ENCODE data around the gene MCF2L. TPM values are rescaled to one million over a fixed set of nuclear protein-coding genes. Genes with fewer than 3 reads are reported as not detected.
A peak's percentile ranks its signal among the peaks of the same experiment; 100 is the strongest.

The MCF2L gene
- total and polyA plus RNA-seq, 9 of the 15 experiments (the other 6 are each of a cell fraction or from before 2014, with no cell fraction given): 0.05 to 0.25 (median 0.18) TPM; not detected in 5

DNA sequence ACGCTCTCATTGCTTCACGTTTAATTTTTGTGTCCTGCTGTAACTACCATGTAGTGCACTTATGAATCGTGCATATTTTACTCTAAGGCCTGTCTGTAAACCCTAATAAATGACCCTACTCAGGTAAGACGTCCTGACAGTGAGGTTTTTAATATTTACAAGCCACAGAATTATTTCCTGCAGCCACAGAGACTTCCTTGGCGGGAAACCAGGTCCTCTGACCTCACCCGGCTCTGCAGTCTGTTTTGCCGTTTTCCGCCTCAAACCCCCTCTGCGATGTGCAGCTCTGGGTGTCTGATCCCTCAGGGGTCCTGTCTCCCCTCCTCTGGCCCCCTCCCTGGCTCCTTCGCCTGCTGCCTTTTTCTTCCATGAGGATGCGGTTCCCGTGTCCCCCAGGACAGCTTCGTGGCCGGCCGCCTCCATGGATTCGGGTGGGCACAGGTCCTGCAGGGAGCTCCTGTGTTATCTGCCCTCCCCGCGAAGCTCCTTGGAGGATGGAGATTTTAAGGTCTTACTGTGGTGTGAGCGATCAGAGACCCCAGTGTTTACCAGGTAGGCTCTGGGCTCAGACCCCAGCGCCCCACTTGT is 66.3 kb downstream of the MCF2L start:
- H2AFZ ChIP-seq (ENCODE audit: low read depth, low read length): no peak overlapping the region
- ATAC-seq: peak; percentile 38
- TF ChIP-seq CEBPG (CRISPR knock-in tag; IDR thresholded peaks at IDR 0.05): no peak
- TF ChIP-seq CEBPG (tag; conservative IDR thresholded peaks at IDR 0.05 in 1 of 2, IDR thresholded peaks at IDR 0.05 in 1 of 2): 0 out of 4 replicates have a peak, but pooled peaks of 1 of the 2 experiments have one; percentile 30
- peak; percentile 47 for TF ChIP-seq E2F8 (IDR thresholded peaks at IDR 0.05; ENCODE audit: low read depth, partially characterized antibody)
- TF ChIP-seq TFE3 (CRISPR knock-in tag; IDR thresholded peaks at IDR 0.05): no peak
- H3K79me2 ChIP-seq (ENCODE audit: control insufficient read depth, insufficient read depth, low read length): no peaks in the 10 kb centered on the region
- CTCF ChIA-PET (ENCODE audit: low intra/inter-chr PET ratio): interaction anchor here (0.8 to 1.5 kb wide), 2 partner anchors 93 to 338 kb away, joined by 5 read pairs; no protein-coding TSS in a partner anchor
- intact Hi-C loops (cut with micrococcal nuclease) (no loop called here), in situ Hi-C loops (cut with MboI) (no loop called here)
- 2% methylated on average over 19 of the region's 20 CpGs for WGBS (ENCODE audit: insufficient coverage, low coverage, missing lambda C conversion rate)
- H3K9me1 ChIP-seq (ENCODE audit: control insufficient read depth, insufficient read depth, low read length): no peaks in the 10 kb centered on the region
- peaks cover 0 to 6% of the 10 kb centered on the region in 2 experiments; a peak in 1 of 5 replicates for H3K4me1 ChIP-seq (replicated peaks in 1 of 2; ENCODE audit: control insufficient read depth in 2 of 2, insufficient read depth in 2 of 2, low read length in 2 of 2)
- no peak overlapping the region for H3K27ac ChIP-seq (ENCODE audit: extremely low read depth, low read depth, low read length)
- no TSS peak for BruUV-seq (replicated peaks)
- 0 out of 4 replicates have a peak overlapping the region, but pooled peaks of 1 of the 2 experiments have one; percentile 20 for H3K9ac ChIP-seq (ENCODE audit: insufficient read depth in 1 of 2, low read depth in 2 of 2, low read length in 2 of 2)
- H3K36me3 ChIP-seq (ENCODE audit: control insufficient read depth, insufficient read depth, low read length): no peaks in the 10 kb centered on the region
- no peak for FAIRE-seq
- DNase-seq (ENCODE audit: extremely low read depth in 1 of 4, low spot score in 3 of 4): no peak
- H3K9me3 ChIP-seq (replicated peaks; ENCODE audit: control insufficient read depth, insufficient read depth, low read depth, low read length): no peaks in the 10 kb centered on the region
- peaks cover 5 to 48% of the 10 kb centered on the region in 2 experiments; a peak in 4 of 5 replicates for H3K27me3 ChIP-seq (ENCODE audit: control insufficient read depth in 2 of 2, insufficient read depth in 2 of 2, low read length in 2 of 2)
- no peak overlapping the region for H3K4me3 ChIP-seq
- H4K20me1 ChIP-seq (replicated peaks; ENCODE audit: control insufficient read depth, insufficient read depth, low read length): no peaks in the 10 kb centered on the region; the same call in 1 of the 2 replicates
- POLR2A ChIA-PET: interaction anchor here (0.7 kb wide), 1 partner anchor 345 kb away, joined by 3 read pairs; no protein-coding TSS in a partner anchor
- no peak overlapping the region; the same call in 1 of the 2 replicates for H3K4me2 ChIP-seq (ENCODE audit: insufficient read depth, low read length)

Measured in K562 (cell line).